OCI-LY3 (cell line): Measurements from ENCODE around the gene NXT1.
A peak's percentile ranks its signal among the peaks of the same experiment; 100 is the strongest.

ENCODE experiments used
- CTCF ChIP-seq: fragments of 200-600, 300-600 bp; sonication (generic); IDR thresholded peaks from 2 replicates; pipeline ENCODE4 v1.5.1; 2014; ENCODE audit warnings: antibody characterized with exemption, low read length, low read depth
- EZH2phosphoT487 ChIP-seq: fragments of 200-600 bp; shearing (Covaris generic); IDR thresholded peaks from 2 replicates; pipeline ENCODE4 v1.6.1; 2018; ENCODE audit warnings: antibody characterized with exemption, mixed run types, low read depth

GRCh38 chr20:23340524-23340923, 10.1 kb upstream of the NXT1 start:
- TF ChIP-seq CTCF (peak; percentile 83), EZH2phosphoT487 (no peak)
